GM18508 (cell line): ENCODE measurements around the gene MIPOL1.
"Not testable (repeated sequence)": the region's sequence is repeated elsewhere in the genome, so short reads cannot be mapped to it uniquely, and the experiment has no call there.

ENCODE experiments used
- ATAC-seq: cut with Tn5 transposase; IDR thresholded peaks from one replicate; pipeline ENCODE4 v1.9.1; 2021; ENCODE audit warnings: moderate number of reproducible peaks; ENCODE audit not compliant: insufficient read depth, unreplicated experiment

The MIPOL1 gene

GRCh38 chr14:37437490-37437889 is 239.8 kb downstream of the MIPOL1 start:
- ATAC-seq = no peak

- ATAC-seq = no peak
These were observed 240.7 kb downstream of the MIPOL1 start for GRCh38 chr14:37438444-37438843.

- no peak for ATAC-seq
These were observed 245.7 kb downstream of the MIPOL1 start for GRCh38 chr14:37443461-37443860.

GRCh38 chr14:37447883-37448391 is 250.2 kb downstream of the MIPOL1 start:
- ATAC-seq = no peak

GRCh38 chr14:37452323-37452722 is 254.6 kb downstream of the MIPOL1 start:
- no peak for ATAC-seq

GRCh38 chr14:37453985-37454384 is 256.2 kb downstream of the MIPOL1 start:
- no peak for ATAC-seq

- no peak for ATAC-seq
These were observed 259.6 kb downstream of the MIPOL1 start for GRCh38 chr14:37457334-37457733.

- not testable (repeated sequence) for ATAC-seq
These were observed 264.7 kb downstream of the MIPOL1 start for GRCh38 chr14:37462426-37462825.

- no peak for ATAC-seq
These were observed 266.6 kb downstream of the MIPOL1 start for GRCh38 chr14:37464192-37464858.

- no peak for ATAC-seq
These were observed 268.4 kb downstream of the MIPOL1 start for GRCh38 chr14:37466003-37466622.

GRCh38 chr14:37466623-37467088 is 268.9 kb downstream of the MIPOL1 start:
- no peak for ATAC-seq

- no peak for ATAC-seq
These were observed 271.9 kb downstream of the MIPOL1 start for GRCh38 chr14:37469650-37470049.

- no peak for ATAC-seq
These were observed 272.5 kb downstream of the MIPOL1 start for GRCh38 chr14:37470251-37470650.

- no peak for ATAC-seq
These were observed 275.2 kb downstream of the MIPOL1 start for GRCh38 chr14:37472906-37473305.

- ATAC-seq = no peak
These were observed 276.5 kb downstream of the MIPOL1 start for GRCh38 chr14:37474191-37474590.

GRCh38 chr14:37480446-37481290 is 282.9 kb downstream of the MIPOL1 start:
- no peak for ATAC-seq

GRCh38 chr14:37482428-37482827 is 284.7 kb downstream of the MIPOL1 start:
- ATAC-seq = no peak

- no peak for ATAC-seq
These were observed 285.9 kb downstream of the MIPOL1 start for GRCh38 chr14:37483672-37484071.

- no peak for ATAC-seq
These were observed 292.9 kb downstream of the MIPOL1 start for GRCh38 chr14:37490607-37491006.

GRCh38 chr14:37491076-37491475 is 293.3 kb downstream of the MIPOL1 start:
- no peak for ATAC-seq

- ATAC-seq = no peak
These were observed 295.9 kb downstream of the MIPOL1 start for GRCh38 chr14:37493606-37494005.
